Liver (tissue), 9 donors: ENCODE data around the gene THSD7B. TPM values are rescaled to one million over a fixed set of nuclear protein-coding genes. Genes with fewer than 3 reads are reported as not detected.

Source experiments
- DNase-seq: peaks from one replicate; pipeline ENCODE4 v3.0.0-alpha.2; 2017; ENCODE audit warnings: low spot score
- H3K27ac ChIP-seq, 2 donors: one replicate each; pipeline ENCODE4 v1.7.0; 2013; ENCODE audit warnings: inconsistent platforms in 2 of 2, low read length in 2 of 2, control low read depth in 1 of 2, low read depth in 1 of 2, mild to moderate bottlenecking in 1 of 2
- H3K27me3 ChIP-seq, 4 donors: one replicate each; pipeline versions ENCODE4 v1.6.1 to v1.7.0; 2013; ENCODE audit warnings: low read length in 3 of 4, inconsistent platforms in 1 of 4, mild to moderate bottlenecking in 1 of 4, moderate library complexity in 1 of 4; ENCODE audit not compliant: control insufficient read depth in 4 of 4, insufficient read depth in 4 of 4
- H3K36me3 ChIP-seq, 4 donors: one replicate each; pipeline versions ENCODE4 v1.6.1 to v1.7.0; 2013; ENCODE audit warnings: low read length in 3 of 4, mild to moderate bottlenecking in 3 of 4, low read depth in 1 of 4, moderate library complexity in 1 of 4; ENCODE audit not compliant: control insufficient read depth in 4 of 4, insufficient read depth in 3 of 4
- H3K4me1 ChIP-seq, 4 donors: one replicate each; pipeline versions ENCODE4 v1.6.1 to v1.7.0; 2013; ENCODE audit warnings: low read length in 3 of 4, mild to moderate bottlenecking in 3 of 4, moderate library complexity in 1 of 4; ENCODE audit not compliant: control insufficient read depth in 4 of 4, insufficient read depth in 4 of 4
- H3K4me3 ChIP-seq, 3 donors: one replicate each; pipeline versions ENCODE4 v1.6.1 to v1.7.0; 2013; ENCODE audit warnings: low read length in 3 of 3, control low read depth in 1 of 3, low read depth in 1 of 3, mild to moderate bottlenecking in 1 of 3
- H3K9ac ChIP-seq, 2 donors: one replicate each; pipeline ENCODE4 v1.7.0; 2013; ENCODE audit warnings: low read length in 2 of 2, mild to moderate bottlenecking in 2 of 2, moderate library complexity in 2 of 2, control low read depth in 1 of 2, low read depth in 1 of 2
- H3K9me3 ChIP-seq, 4 donors: one replicate each; pipeline versions ENCODE4 v1.6.1 to v1.7.0; 2013; ENCODE audit warnings: low read length in 3 of 4; ENCODE audit not compliant: control insufficient read depth in 4 of 4
- FOXA2 ChIP-seq: IDR thresholded peaks from 2 replicates; pipeline ENCODE4 v1.6.1; 2016; ENCODE audit warnings: antibody characterized with exemption
- GABPA ChIP-seq, 2 donors: IDR thresholded peaks in 1 of 2; conservative IDR thresholded peaks in 1 of 2; 2 replicates each; pipeline ENCODE4 v1.6.1; 2016; ENCODE audit warnings: antibody characterized with exemption in 2 of 2, mild to moderate bottlenecking in 1 of 2, moderate library complexity in 1 of 2
- HNF4G ChIP-seq: IDR thresholded peaks from 2 replicates; pipeline ENCODE4 v1.6.1; 2016; ENCODE audit warnings: antibody characterized with exemption
- JUND ChIP-seq, 2 donors: IDR thresholded peaks; 2 replicates each; pipeline ENCODE4 v1.6.1; 2016; ENCODE audit warnings: antibody characterized with exemption in 2 of 2
- NR2F2 ChIP-seq: IDR thresholded peaks from 2 replicates; pipeline ENCODE4 v1.6.1; 2016; ENCODE audit warnings: antibody characterized with exemption
- RAD21 ChIP-seq, 2 donors: IDR thresholded peaks; 2 replicates each; pipeline ENCODE4 v1.6.1; 2016; ENCODE audit warnings: antibody characterized with exemption in 2 of 2, mild to moderate bottlenecking in 2 of 2
- RXRA ChIP-seq, 2 donors: IDR thresholded peaks; 2 replicates each; pipeline ENCODE4 v1.6.1; 2017 to 2018; ENCODE audit warnings: antibody characterized with exemption in 2 of 2, mild to moderate bottlenecking in 1 of 2
- SP1 ChIP-seq: IDR thresholded peaks from 2 replicates; pipeline ENCODE4 v1.6.1; 2018; ENCODE audit warnings: antibody characterized with exemption, mild to moderate bottlenecking
- TAF1 ChIP-seq: conservative IDR thresholded peaks from 2 replicates; pipeline ENCODE4 v1.6.1; 2016; ENCODE audit warnings: antibody characterized with exemption, mild to moderate bottlenecking
- YY1 ChIP-seq: IDR thresholded peaks from 2 replicates; pipeline ENCODE4 v1.6.1; 2016; ENCODE audit warnings: antibody characterized with exemption, mild to moderate bottlenecking
- WGBS: extraction: QIAGEN DNeasy Blood & Tissue Kit; methylation state at CpG from one replicate; pipeline ENCODE4 v1.1.7; 2013; 5-methylcytosine and 5-hydroxymethylcytosine counted together
- polyA plus RNA-seq, 2 donors: library from polyadenylated mRNA; stranded (reverse) in 1 of 2; unstranded in 1 of 2; fragments of 200-250 nt in 1 of 2; fragments of >200 nt in 1 of 2; fragmentation: Nextera tagmentation in 1 of 2; extraction: Ambion mirVana in 1 of 2; gene quantifications; one replicate each; pipeline versions ENCODE4 v1.2.1 to v1.2.3, GENCODE V29; 2013 to 2015
- total RNA-seq, 2 donors: library from RNA; depleted of rRNA; stranded (reverse); fragments of >200 nt; gene quantifications; one replicate each; pipeline ENCODE4 v1.2.3, GENCODE V29; 2014
- TF ChIP-seq, protein P1 (sequence below): IDR thresholded peaks from 2 replicates; pipeline ENCODE4 v1.6.1; 2016; ENCODE audit warnings: antibody characterized with exemption, mild to moderate bottlenecking
- TF ChIP-seq, protein P2 (sequence below): IDR thresholded peaks from 2 replicates; pipeline ENCODE4 v1.6.1; 2016; ENCODE audit warnings: antibody characterized with exemption
- TF ChIP-seq, protein P3 (sequence below): IDR thresholded peaks from 2 replicates; pipeline ENCODE4 v1.6.1; 2016; ENCODE audit warnings: antibody characterized with exemption
- TF ChIP-seq, protein P4 (sequence below): IDR thresholded peaks from 2 replicates; pipeline ENCODE4 v1.6.1; 2016; ENCODE audit warnings: antibody characterized with exemption
- TF ChIP-seq, protein P5 (sequence below): fragments of 150-350 bp; IDR thresholded peaks from 2 replicates; pipeline ENCODE4 v1.5.1; 2017; ENCODE audit warnings: improper control_type of control experiment, low read depth, low read length; ENCODE audit not compliant: missing input control
- donor health status: healthy.
- donor health status: healthy.
- donor health status: healthy.
- donor health status: healthy.
- donor health status: healthy.

The THSD7B gene
- total and polyA plus RNA-seq, 4 donors, result 0.01 to 0.75 (median 0.42) TPM; not detected in 1

DNA sequence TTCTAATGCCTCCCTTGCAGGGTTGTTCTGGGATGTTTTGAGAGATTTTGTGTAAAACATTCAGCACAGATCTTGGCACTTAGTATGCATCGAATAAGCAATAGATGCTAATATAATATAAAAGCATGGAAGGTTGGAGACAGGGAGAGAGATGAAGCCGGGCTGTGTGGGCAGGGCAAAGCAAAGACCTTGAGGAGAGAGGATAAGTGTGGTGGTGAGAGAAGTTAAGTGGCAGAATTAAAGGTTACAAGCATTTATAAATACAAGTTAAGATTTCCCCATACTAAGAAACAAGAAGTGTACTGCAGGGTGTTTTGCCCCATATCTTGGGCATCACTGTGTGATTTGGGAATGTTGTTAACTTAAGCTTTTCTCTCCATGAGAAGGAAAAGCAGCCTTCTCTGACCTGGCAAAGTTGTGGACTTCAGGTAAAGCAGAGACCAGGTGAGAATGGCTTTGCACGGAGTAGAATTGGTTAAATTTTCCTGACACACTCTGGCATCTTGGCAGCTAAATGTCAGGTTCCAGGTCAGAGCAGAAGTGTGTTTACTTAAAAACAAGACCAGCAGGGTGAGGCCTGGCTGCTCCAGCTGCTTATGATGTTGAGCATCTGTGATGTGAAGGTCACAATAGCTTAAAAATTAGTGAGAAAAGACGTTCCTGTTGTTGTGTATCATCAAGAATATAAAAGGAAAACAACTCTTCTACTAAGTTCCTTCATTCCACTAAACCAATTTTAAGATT lies 910.4 kb downstream of the THSD7B start:
- Histone ChIP-seq H3K9ac (no peak overlapping the region), H3K9me3 (no peaks in the 10 kb centered on the region), H3K4me3 (no peak overlapping the region), H3K27ac (no peak overlapping the region), H3K27me3 (no peaks in the 10 kb centered on the region), H3K36me3 (no peaks in the 10 kb centered on the region), H3K4me1 (no peaks in the 10 kb centered on the region)
- no peak for DNase-seq
- TF ChIP-seq, protein P1, sequence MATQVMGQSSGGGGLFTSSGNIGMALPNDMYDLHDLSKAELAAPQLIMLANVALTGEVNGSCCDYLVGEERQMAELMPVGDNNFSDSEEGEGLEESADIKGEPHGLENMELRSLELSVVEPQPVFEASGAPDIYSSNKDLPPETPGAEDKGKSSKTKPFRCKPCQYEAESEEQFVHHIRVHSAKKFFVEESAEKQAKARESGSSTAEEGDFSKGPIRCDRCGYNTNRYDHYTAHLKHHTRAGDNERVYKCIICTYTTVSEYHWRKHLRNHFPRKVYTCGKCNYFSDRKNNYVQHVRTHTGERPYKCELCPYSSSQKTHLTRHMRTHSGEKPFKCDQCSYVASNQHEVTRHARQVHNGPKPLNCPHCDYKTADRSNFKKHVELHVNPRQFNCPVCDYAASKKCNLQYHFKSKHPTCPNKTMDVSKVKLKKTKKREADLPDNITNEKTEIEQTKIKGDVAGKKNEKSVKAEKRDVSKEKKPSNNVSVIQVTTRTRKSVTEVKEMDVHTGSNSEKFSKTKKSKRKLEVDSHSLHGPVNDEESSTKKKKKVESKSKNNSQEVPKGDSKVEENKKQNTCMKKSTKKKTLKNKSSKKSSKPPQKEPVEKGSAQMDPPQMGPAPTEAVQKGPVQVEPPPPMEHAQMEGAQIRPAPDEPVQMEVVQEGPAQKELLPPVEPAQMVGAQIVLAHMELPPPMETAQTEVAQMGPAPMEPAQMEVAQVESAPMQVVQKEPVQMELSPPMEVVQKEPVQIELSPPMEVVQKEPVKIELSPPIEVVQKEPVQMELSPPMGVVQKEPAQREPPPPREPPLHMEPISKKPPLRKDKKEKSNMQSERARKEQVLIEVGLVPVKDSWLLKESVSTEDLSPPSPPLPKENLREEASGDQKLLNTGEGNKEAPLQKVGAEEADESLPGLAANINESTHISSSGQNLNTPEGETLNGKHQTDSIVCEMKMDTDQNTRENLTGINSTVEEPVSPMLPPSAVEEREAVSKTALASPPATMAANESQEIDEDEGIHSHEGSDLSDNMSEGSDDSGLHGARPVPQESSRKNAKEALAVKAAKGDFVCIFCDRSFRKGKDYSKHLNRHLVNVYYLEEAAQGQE, result no peak
- TF ChIP-seq NR2F2 (no peak), RAD21 (IDR thresholded peaks at IDR 0.05) (no peak), FOXA2 (no peak), GABPA (IDR thresholded peaks at IDR 0.05 in 1 of 2, conservative IDR thresholded peaks at IDR 0.05 in 1 of 2) (no peak), JUND (IDR thresholded peaks at IDR 0.05) (no peak), YY1 (no peak), TAF1 (no peak), RXRA (IDR thresholded peaks at IDR 0.05) (no peak), SP1 (no peak), HNF4G (no peak)
- TF ChIP-seq, protein P2, sequence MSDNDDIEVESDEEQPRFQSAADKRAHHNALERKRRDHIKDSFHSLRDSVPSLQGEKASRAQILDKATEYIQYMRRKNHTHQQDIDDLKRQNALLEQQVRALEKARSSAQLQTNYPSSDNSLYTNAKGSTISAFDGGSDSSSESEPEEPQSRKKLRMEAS, result no peak
- TF ChIP-seq, protein P3, sequence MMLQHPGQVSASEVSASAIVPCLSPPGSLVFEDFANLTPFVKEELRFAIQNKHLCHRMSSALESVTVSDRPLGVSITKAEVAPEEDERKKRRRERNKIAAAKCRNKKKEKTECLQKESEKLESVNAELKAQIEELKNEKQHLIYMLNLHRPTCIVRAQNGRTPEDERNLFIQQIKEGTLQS, result no peak
- TF ChIP-seq, protein P4, sequence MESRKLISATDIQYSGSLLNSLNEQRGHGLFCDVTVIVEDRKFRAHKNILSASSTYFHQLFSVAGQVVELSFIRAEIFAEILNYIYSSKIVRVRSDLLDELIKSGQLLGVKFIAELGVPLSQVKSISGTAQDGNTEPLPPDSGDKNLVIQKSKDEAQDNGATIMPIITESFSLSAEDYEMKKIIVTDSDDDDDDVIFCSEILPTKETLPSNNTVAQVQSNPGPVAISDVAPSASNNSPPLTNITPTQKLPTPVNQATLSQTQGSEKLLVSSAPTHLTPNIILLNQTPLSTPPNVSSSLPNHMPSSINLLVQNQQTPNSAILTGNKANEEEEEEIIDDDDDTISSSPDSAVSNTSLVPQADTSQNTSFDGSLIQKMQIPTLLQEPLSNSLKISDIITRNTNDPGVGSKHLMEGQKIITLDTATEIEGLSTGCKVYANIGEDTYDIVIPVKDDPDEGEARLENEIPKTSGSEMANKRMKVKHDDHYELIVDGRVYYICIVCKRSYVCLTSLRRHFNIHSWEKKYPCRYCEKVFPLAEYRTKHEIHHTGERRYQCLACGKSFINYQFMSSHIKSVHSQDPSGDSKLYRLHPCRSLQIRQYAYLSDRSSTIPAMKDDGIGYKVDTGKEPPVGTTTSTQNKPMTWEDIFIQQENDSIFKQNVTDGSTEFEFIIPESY, result no peak
- WGBS, result 54% methylated on average over 4 of the region's 4 CpGs

DNA sequence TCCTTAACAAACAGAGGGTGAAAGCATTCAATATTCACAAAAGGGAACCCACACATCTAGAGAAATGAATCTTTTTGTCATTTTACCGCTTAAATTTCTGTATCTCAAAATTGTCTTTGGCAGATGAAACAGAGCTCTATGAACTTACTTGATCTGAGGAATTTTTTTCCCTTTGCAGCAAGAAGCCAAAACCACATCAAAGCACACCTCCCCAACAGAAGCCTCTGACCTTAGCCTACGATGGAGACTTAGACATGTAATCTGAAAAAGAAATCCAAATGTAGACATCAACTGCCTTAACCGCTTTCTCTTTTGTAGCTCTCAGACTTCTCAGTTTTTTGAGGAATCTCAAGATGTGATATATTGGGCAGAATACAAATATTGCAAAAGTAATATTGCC lies 911.0 kb downstream of the THSD7B start:
- H3K9ac ChIP-seq, result no peak overlapping the region
- no peaks in the 10 kb centered on the region for H3K4me1 ChIP-seq
- H3K27me3 ChIP-seq, result no peaks in the 10 kb centered on the region
- TF ChIP-seq RXRA (IDR thresholded peaks at IDR 0.05), result no peak
- TF ChIP-seq, protein P1, result no peak
- TF ChIP-seq TAF1, result no peak
- TF ChIP-seq GABPA (IDR thresholded peaks at IDR 0.05 in 1 of 2, conservative IDR thresholded peaks at IDR 0.05 in 1 of 2), result no peak
- no peak for TF ChIP-seq FOXA2
- TF ChIP-seq, protein P4, result no peak
- no peak for TF ChIP-seq YY1
- TF ChIP-seq, protein P5, sequence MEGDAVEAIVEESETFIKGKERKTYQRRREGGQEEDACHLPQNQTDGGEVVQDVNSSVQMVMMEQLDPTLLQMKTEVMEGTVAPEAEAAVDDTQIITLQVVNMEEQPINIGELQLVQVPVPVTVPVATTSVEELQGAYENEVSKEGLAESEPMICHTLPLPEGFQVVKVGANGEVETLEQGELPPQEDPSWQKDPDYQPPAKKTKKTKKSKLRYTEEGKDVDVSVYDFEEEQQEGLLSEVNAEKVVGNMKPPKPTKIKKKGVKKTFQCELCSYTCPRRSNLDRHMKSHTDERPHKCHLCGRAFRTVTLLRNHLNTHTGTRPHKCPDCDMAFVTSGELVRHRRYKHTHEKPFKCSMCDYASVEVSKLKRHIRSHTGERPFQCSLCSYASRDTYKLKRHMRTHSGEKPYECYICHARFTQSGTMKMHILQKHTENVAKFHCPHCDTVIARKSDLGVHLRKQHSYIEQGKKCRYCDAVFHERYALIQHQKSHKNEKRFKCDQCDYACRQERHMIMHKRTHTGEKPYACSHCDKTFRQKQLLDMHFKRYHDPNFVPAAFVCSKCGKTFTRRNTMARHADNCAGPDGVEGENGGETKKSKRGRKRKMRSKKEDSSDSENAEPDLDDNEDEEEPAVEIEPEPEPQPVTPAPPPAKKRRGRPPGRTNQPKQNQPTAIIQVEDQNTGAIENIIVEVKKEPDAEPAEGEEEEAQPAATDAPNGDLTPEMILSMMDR, result no peak
- no peak for TF ChIP-seq JUND (IDR thresholded peaks at IDR 0.05)
- TF ChIP-seq NR2F2, result no peak
- no peak overlapping the region for H3K27ac ChIP-seq
- no peak for DNase-seq
- H3K4me3 ChIP-seq, result no peak overlapping the region
- WGBS, result 79% methylated on average over 3 of the region's 3 CpGs
- no peaks in the 10 kb centered on the region for H3K9me3 ChIP-seq
- H3K36me3 ChIP-seq, result no peaks in the 10 kb centered on the region
